Trophoblast cell (in vitro differentiated cells and primary cell): ENCODE data around the gene USP17L21.
"Not testable (repeated sequence)": the region's sequence is repeated elsewhere in the genome, so short reads cannot be mapped to it uniquely, and the experiment has no call there.

ENCODE experiments used
- DNase-seq, 2 donors: peaks; one replicate each; pipeline ENCODE4 v3.0.0-alpha.2; 2016
- H2AFZ ChIP-seq: 2 replicates; pipeline ENCODE4 v1.6.1; 2013; ENCODE audit warnings: low read length, moderate library complexity, mild to moderate bottlenecking; ENCODE audit not compliant: insufficient read depth, poor library complexity
- H2AK5ac ChIP-seq: 2 replicates; pipeline ENCODE4 v1.6.1; 2013; ENCODE audit warnings: mild to moderate bottlenecking, low read length
- H2BK120ac ChIP-seq: 2 replicates; pipeline ENCODE4 v1.6.1; 2013; ENCODE audit warnings: low read length, mild to moderate bottlenecking, moderate library complexity; ENCODE audit not compliant: insufficient read depth, poor library complexity
- H2BK12ac ChIP-seq: 2 replicates; pipeline ENCODE4 v1.6.1; 2013; ENCODE audit warnings: mild to moderate bottlenecking, low read length, moderate library complexity
- H2BK5ac ChIP-seq: 2 replicates; pipeline ENCODE4 v1.6.1; 2013; ENCODE audit warnings: low read length, low read depth, moderate library complexity, mild to moderate bottlenecking; ENCODE audit not compliant: poor library complexity
- H3K14ac ChIP-seq: 2 replicates; pipeline ENCODE4 v1.6.1; 2013; ENCODE audit warnings: mild to moderate bottlenecking, low read length
- H3K18ac ChIP-seq: 2 replicates; pipeline ENCODE4 v1.6.1; 2013; ENCODE audit warnings: mild to moderate bottlenecking, low read length
- H3K23ac ChIP-seq: 2 replicates; pipeline ENCODE4 v1.6.1; 2013; ENCODE audit warnings: low read length
- H3K27ac ChIP-seq: 2 replicates; pipeline ENCODE4 v1.5.1; 2013; ENCODE audit warnings: low read depth, mild to moderate bottlenecking, inconsistent platforms, low read length, moderate library complexity
- H3K27me3 ChIP-seq: 2 replicates; pipeline ENCODE4 v1.6.1; 2013; ENCODE audit warnings: inconsistent platforms, mild to moderate bottlenecking, low read length, moderate library complexity; ENCODE audit not compliant: insufficient read depth
- H3K36me3 ChIP-seq, 2 experiments: 1 replicate in 1 of 2; 2 replicates in 1 of 2; pipeline ENCODE4 v1.6.1; 2013; ENCODE audit warnings: low read length in 2 of 2, mild to moderate bottlenecking in 2 of 2, moderate library complexity in 1 of 2; ENCODE audit not compliant: insufficient read depth in 2 of 2, control insufficient read depth in 1 of 2
- H3K4ac ChIP-seq: 2 replicates; pipeline ENCODE4 v1.6.1; 2013; ENCODE audit warnings: low read depth, mild to moderate bottlenecking, low read length, moderate library complexity
- H3K4me1 ChIP-seq, 2 experiments: 1 replicate in 1 of 2; 2 replicates in 1 of 2; pipeline ENCODE4 v1.6.1; 2013; ENCODE audit warnings: low read length in 2 of 2, mild to moderate bottlenecking in 2 of 2, moderate library complexity in 1 of 2; ENCODE audit not compliant: insufficient read depth in 2 of 2, control insufficient read depth in 1 of 2
- H3K4me2 ChIP-seq: 2 replicates; pipeline ENCODE4 v1.6.1; 2013; ENCODE audit warnings: inconsistent platforms, mild to moderate bottlenecking, low read length, moderate library complexity
- H3K4me3 ChIP-seq: 2 replicates; pipeline ENCODE4 v1.5.1; 2013; ENCODE audit warnings: mild to moderate bottlenecking, low read depth, low read length, inconsistent platforms
- H3K79me1 ChIP-seq: one replicate; pipeline ENCODE4 v1.6.1; 2013; ENCODE audit warnings: low read length
- H3K79me2 ChIP-seq: 2 replicates; pipeline ENCODE4 v1.6.1; 2013; ENCODE audit warnings: low read length, mild to moderate bottlenecking; ENCODE audit not compliant: control insufficient read depth, insufficient read depth, poor library complexity
- H3K9ac ChIP-seq: 2 replicates; pipeline ENCODE4 v1.6.1; 2013; ENCODE audit warnings: mild to moderate bottlenecking, low read length
- H3K9me3 ChIP-seq: 2 replicates; pipeline ENCODE4 v1.6.1; 2013; ENCODE audit warnings: low read depth, mild to moderate bottlenecking, control low read depth, inconsistent platforms, low read length; ENCODE audit not compliant: insufficient read depth
- H4K12ac ChIP-seq: 2 replicates; pipeline ENCODE4 v1.6.1; 2013; ENCODE audit warnings: low read depth, mild to moderate bottlenecking, low read length, moderate library complexity
- H4K8ac ChIP-seq: 2 replicates; pipeline ENCODE4 v1.6.1; 2013; ENCODE audit warnings: low read depth, mild to moderate bottlenecking, low read length, moderate library complexity
- H4K91ac ChIP-seq: one replicate; pipeline ENCODE4 v1.6.1; 2013; ENCODE audit warnings: low read depth, mild to moderate bottlenecking, low read length, moderate library complexity
- WGBS: extraction: QIAGEN DNeasy Blood & Tissue Kit; methylation state at CpG from one replicate; pipeline ENCODE4 v1.1.7; 2013; ENCODE audit warnings: missing lambda C conversion rate; ENCODE audit not compliant: insufficient read length, insufficient coverage; ENCODE audit errors: extremely low coverage; 5-methylcytosine and 5-hydroxymethylcytosine counted together

Gene USP17L21

GRCh38 chr4:9243579-9243978 is 19.1 kb upstream of the USP17L21 start, which contains the start of gene USP17L17:
USP17L17 (plus strand) TSS chr4:9243879; CDS start chr4:9243879, 0 bp downstream.
- not testable (repeated sequence) for H3K4ac ChIP-seq, H3K4me2 ChIP-seq, H3K79me2 ChIP-seq, H4K91ac ChIP-seq, DNase-seq, H3K9ac ChIP-seq, H3K18ac ChIP-seq, H2BK12ac ChIP-seq, H3K79me1 ChIP-seq, H2AFZ ChIP-seq, H3K27me3 ChIP-seq, H2AK5ac ChIP-seq, H3K23ac ChIP-seq, H3K27ac ChIP-seq, H2BK5ac ChIP-seq, H2BK120ac ChIP-seq, H4K12ac ChIP-seq, H3K4me3 ChIP-seq, H4K8ac ChIP-seq, H3K4me1 ChIP-seq, H3K9me3 ChIP-seq, H3K14ac ChIP-seq, H3K36me3 ChIP-seq
- no CpG with 5 or more reads among the region's 14 CpGs for WGBS

GRCh38 chr4:9247953-9248680 is 14.6 kb upstream of the USP17L21 start, which contains the start of gene USP17L18:
USP17L18 (plus strand) TSS chr4:9248630; CDS start chr4:9248630, 0 bp downstream.
- not testable (repeated sequence) for H2AFZ ChIP-seq, H2AK5ac ChIP-seq, H3K79me2 ChIP-seq, H2BK120ac ChIP-seq, H3K4me1 ChIP-seq, H3K23ac ChIP-seq, H4K91ac ChIP-seq, H3K4ac ChIP-seq, H3K4me3 ChIP-seq, H4K12ac ChIP-seq, H2BK12ac ChIP-seq, H3K79me1 ChIP-seq, H3K18ac ChIP-seq, H3K27me3 ChIP-seq, H3K14ac ChIP-seq, H3K9ac ChIP-seq, H3K36me3 ChIP-seq, H2BK5ac ChIP-seq, H4K8ac ChIP-seq, H3K4me2 ChIP-seq, H3K27ac ChIP-seq, H3K9me3 ChIP-seq
- peak; percentile 0 to 1 for DNase-seq
- 100% methylated on average over 3 of the region's 26 CpGs for WGBS

- DNase-seq, H2AK5ac ChIP-seq, H2BK5ac ChIP-seq, H2BK12ac ChIP-seq, H3K27me3 ChIP-seq, H3K4me1 ChIP-seq, H2BK120ac ChIP-seq, H3K23ac ChIP-seq, H3K27ac ChIP-seq, H4K91ac ChIP-seq, H3K79me1 ChIP-seq, H3K4me2 ChIP-seq, H4K12ac ChIP-seq, H4K8ac ChIP-seq, H2AFZ ChIP-seq, H3K4me3 ChIP-seq, H3K79me2 ChIP-seq, H3K9ac ChIP-seq, H3K9me3 ChIP-seq, H3K18ac ChIP-seq, H3K4ac ChIP-seq, H3K36me3 ChIP-seq, H3K14ac ChIP-seq: not testable (repeated sequence)
- WGBS, result no CpG with 5 or more reads among the region's 13 CpGs
Observed at GRCh38 chr4:9253078-9253477, 9.6 kb upstream of the USP17L21 start, which contains the start of gene USP17L19. USP17L19 (plus strand) TSS chr4:9253378; CDS start chr4:9253378, 0 bp downstream.

GRCh38 chr4:9257824-9258223 is 4.8 kb upstream of the USP17L21 start, which contains the start of gene USP17L20:
USP17L20 (plus strand) TSS chr4:9258124; CDS start chr4:9258124, 0 bp downstream.
- H3K9ac ChIP-seq, H4K8ac ChIP-seq, H2BK120ac ChIP-seq, H3K4ac ChIP-seq, H2AK5ac ChIP-seq, H3K36me3 ChIP-seq, H2AFZ ChIP-seq, H3K79me1 ChIP-seq, H4K91ac ChIP-seq, DNase-seq, H2BK5ac ChIP-seq, H3K4me2 ChIP-seq, H3K79me2 ChIP-seq, H3K18ac ChIP-seq, H3K4me3 ChIP-seq, H3K23ac ChIP-seq, H3K4me1 ChIP-seq, H3K27me3 ChIP-seq, H4K12ac ChIP-seq, H3K9me3 ChIP-seq, H3K14ac ChIP-seq, H3K27ac ChIP-seq, H2BK12ac ChIP-seq: not testable (repeated sequence)
- no CpG with 5 or more reads among the region's 15 CpGs for WGBS
